ENCODE data around the gene HIGD1C.
"Not testable (repeated sequence)": the region's sequence is repeated elsewhere in the genome, so short reads cannot be mapped to it uniquely, and the experiment has no call there.

HIGD1C gene

GRCh38 chr12:50934371-50934851 lies 17.9 kb upstream of the HIGD1C start:
- DNase-seq, result no peak

GRCh38 chr12:50934981-50935807 lies 17.1 kb upstream of the HIGD1C start:
- no peak for DNase-seq

GRCh38 chr12:50936821-50937530 lies 15.4 kb upstream of the HIGD1C start:
- DNase-seq, result no peak

GRCh38 chr12:50937653-50938052 lies 14.7 kb upstream of the HIGD1C start:
- DNase-seq, result no peak

GRCh38 chr12:50947933-50948626 lies 4.3 kb upstream of the HIGD1C start:
- no peak for DNase-seq

- no peak for DNase-seq
Measured at GRCh38 chr12:50948798-50949197, 3.5 kb upstream of the HIGD1C start.

- no peak for DNase-seq
Measured at GRCh38 chr12:50949801-50950302, 2.5 kb upstream of the HIGD1C start.

GRCh38 chr12:50951112-50951511 lies 1.2 kb upstream of the HIGD1C start:
- DNase-seq, result no peak

- DNase-seq, result no peak
Measured at GRCh38 chr12:50953047-50953446, 703 bp downstream of the HIGD1C start.

GRCh38 chr12:50954789-50955188 lies 2.4 kb downstream of the HIGD1C start:
- DNase-seq, result not testable (repeated sequence)

GRCh38 chr12:50955288-50955687 lies 2.9 kb downstream of the HIGD1C start:
- no peak for DNase-seq

GRCh38 chr12:50955697-50956096 lies 3.4 kb downstream of the HIGD1C start:
- DNase-seq, result no peak

GRCh38 chr12:50960130-50960529 lies 7.8 kb downstream of the HIGD1C start:
- no peak for DNase-seq

- DNase-seq, result no peak
Measured at GRCh38 chr12:50961708-50962107, 9.4 kb downstream of the HIGD1C start.

- DNase-seq, result no peak
Measured at GRCh38 chr12:50964432-50964831, 12.1 kb downstream of the HIGD1C start.

- no peak for DNase-seq
Measured at GRCh38 chr12:50971946-50972345, 19.6 kb downstream of the HIGD1C start.

- DNase-seq, result no peak
Measured at GRCh38 chr12:50979369-50980052, 27.2 kb downstream of the HIGD1C start.

- no peak for DNase-seq
Measured at GRCh38 chr12:50980545-50980944, 28.2 kb downstream of the HIGD1C start.

GRCh38 chr12:50981319-50982239 lies 29.2 kb downstream of the HIGD1C start:
- DNase-seq, result no peak

GRCh38 chr12:50984586-50985298 lies 32.4 kb downstream of the HIGD1C start:
- no peak for DNase-seq

GRCh38 chr12:50985322-50985721 lies 33.0 kb downstream of the HIGD1C start:
- no peak for DNase-seq
